Measurements from ENCODE around the gene GSDME. TPM values are rescaled to one million over a fixed set of nuclear protein-coding genes. Genes with fewer than 3 reads are reported as not detected.

GSDME gene
- polyA plus RNA-seq, 4 donors: 4.0 to 118 (median 89.6) TPM

DNA sequence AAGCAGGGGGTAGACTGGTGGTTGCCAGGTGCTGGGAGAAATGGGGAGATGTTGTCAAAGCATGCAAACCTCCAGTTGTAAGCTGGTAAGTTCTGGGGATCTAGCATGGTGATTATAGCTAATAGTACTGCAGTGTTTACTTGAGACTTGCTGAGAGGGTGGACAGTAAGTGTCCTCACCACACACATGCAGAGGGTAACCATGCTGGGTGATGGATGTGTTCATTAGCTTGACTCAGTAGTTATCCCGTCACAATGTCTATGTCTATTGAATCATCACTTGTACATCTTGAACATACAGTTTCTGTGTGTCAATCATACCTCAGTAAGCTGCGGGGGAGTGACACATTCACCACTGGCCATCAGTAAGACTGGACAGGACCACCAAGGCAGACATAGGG lies 42.1 kb downstream of the GSDME start:
- H3K4me1 ChIP-seq (ENCODE audit: control insufficient read depth in 3 of 3, insufficient read depth in 2 of 3, low read depth in 1 of 3, low read length in 2 of 3): no peaks in the 10 kb centered on the region
- 81 to 93% (median 90%) methylated on average over 2 of the region's 2 CpGs for WGBS, 3 donors
- no peak for DNase-seq
- H3K27ac ChIP-seq (ENCODE audit: low read depth in 1 of 3, low read length in 2 of 3): no peak overlapping the region
- no peak overlapping the region for H3K4me3 ChIP-seq (ENCODE audit: low read depth in 1 of 3, low read length in 3 of 3)
- H3K27me3 ChIP-seq (ENCODE audit: control insufficient read depth in 3 of 3, insufficient read depth in 3 of 3, low read length in 3 of 3): no peaks in the 10 kb centered on the region
- no peak for FAIRE-seq
- H3K36me3 ChIP-seq (ENCODE audit: control insufficient read depth in 3 of 3, insufficient read depth in 2 of 3, low read depth in 1 of 3, low read length in 3 of 3): peaks cover 0 to 55% (median 0%) of the 10 kb centered on the region in 3 donors
- no peaks in the 10 kb centered on the region for H3K9me3 ChIP-seq (ENCODE audit: control insufficient read depth in 2 of 2, insufficient read depth in 1 of 2, low read depth in 1 of 2, low read length in 1 of 2)

DNA sequence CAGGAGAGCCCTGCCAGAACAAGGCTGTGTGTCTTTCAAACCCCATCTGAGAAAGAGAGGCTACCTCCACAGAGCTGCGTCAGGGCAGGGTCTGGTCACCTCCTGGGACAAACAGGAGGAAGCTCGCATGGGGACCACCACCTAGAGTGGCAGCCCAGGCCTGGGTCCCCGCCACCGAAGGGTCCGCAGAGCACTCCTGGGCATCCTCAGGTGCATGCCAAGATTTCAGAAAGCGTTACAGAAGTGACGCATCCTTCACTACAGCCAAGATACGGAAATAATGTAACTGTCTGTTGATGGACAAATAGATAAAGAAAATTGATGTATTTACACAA lies 42.6 kb downstream of the GSDME start:
- Histone ChIP-seq H3K9me3 (ENCODE audit: control insufficient read depth in 2 of 2, insufficient read depth in 1 of 2, low read depth in 1 of 2, low read length in 1 of 2) (no peaks in the 10 kb centered on the region), H3K27me3 (ENCODE audit: control insufficient read depth in 3 of 3, insufficient read depth in 3 of 3, low read length in 3 of 3) (no peaks in the 10 kb centered on the region), H3K4me1 (ENCODE audit: control insufficient read depth in 3 of 3, insufficient read depth in 2 of 3, low read depth in 1 of 3, low read length in 2 of 3) (no peaks in the 10 kb centered on the region), H3K27ac (ENCODE audit: low read depth in 1 of 3, low read length in 2 of 3) (no peak overlapping the region), H3K4me3 (ENCODE audit: low read depth in 1 of 3, low read length in 3 of 3) (no peak overlapping the region), H3K36me3 (ENCODE audit: control insufficient read depth in 3 of 3, insufficient read depth in 2 of 3, low read depth in 1 of 3, low read length in 3 of 3) (peaks cover 0 to 60% (median 2%) of the 10 kb centered on the region in 3 donors)
- no peak for DNase-seq
- 89 to 93% (median 91%) methylated on average over 8 of the region's 8 CpGs for WGBS, 3 donors
- no peak for FAIRE-seq

GRCh38 chr7:24713850-24714675 lies 43.2 kb downstream of the GSDME start:
- H3K27me3 ChIP-seq (ENCODE audit: control insufficient read depth in 3 of 3, insufficient read depth in 3 of 3, low read length in 3 of 3): no peaks in the 10 kb centered on the region
- no peaks in the 10 kb centered on the region for H3K9me3 ChIP-seq (ENCODE audit: control insufficient read depth in 2 of 2, insufficient read depth in 1 of 2, low read depth in 1 of 2, low read length in 1 of 2)
- no peaks in the 10 kb centered on the region for H3K4me1 ChIP-seq (ENCODE audit: control insufficient read depth in 3 of 3, insufficient read depth in 2 of 3, low read depth in 1 of 3, low read length in 2 of 3)
- no peak overlapping the region for H3K4me3 ChIP-seq (ENCODE audit: low read depth in 1 of 3, low read length in 3 of 3)
- peaks cover 0 to 64% (median 3%) of the 10 kb centered on the region in 3 donors for H3K36me3 ChIP-seq (ENCODE audit: control insufficient read depth in 3 of 3, insufficient read depth in 2 of 3, low read depth in 1 of 3, low read length in 3 of 3)
- 81 to 89% (median 81%) methylated on average over 14 of the region's 14 CpGs for WGBS, 3 donors
- no peak for FAIRE-seq
- no peak overlapping the region for H3K27ac ChIP-seq (ENCODE audit: low read depth in 1 of 3, low read length in 2 of 3)
- DNase-seq: no peak

- FAIRE-seq: no peak
- no peak for DNase-seq
- no peaks in the 10 kb centered on the region for H3K27me3 ChIP-seq (ENCODE audit: control insufficient read depth in 3 of 3, insufficient read depth in 3 of 3, low read length in 3 of 3)
- H3K4me3 ChIP-seq (ENCODE audit: low read depth in 1 of 3, low read length in 3 of 3): no peak overlapping the region
- WGBS, 3 donors: 77 to 91% (median 85%) methylated on average over 12 of the region's 12 CpGs
- H3K36me3 ChIP-seq (ENCODE audit: control insufficient read depth in 3 of 3, insufficient read depth in 2 of 3, low read depth in 1 of 3, low read length in 3 of 3): peaks cover 0 to 57% (median 3%) of the 10 kb centered on the region in 3 donors
- no peaks in the 10 kb centered on the region for H3K9me3 ChIP-seq (ENCODE audit: control insufficient read depth in 2 of 2, insufficient read depth in 1 of 2, low read depth in 1 of 2, low read length in 1 of 2)
- H3K27ac ChIP-seq (ENCODE audit: low read depth in 1 of 3, low read length in 2 of 3): no peak overlapping the region
- no peaks in the 10 kb centered on the region for H3K4me1 ChIP-seq (ENCODE audit: control insufficient read depth in 3 of 3, insufficient read depth in 2 of 3, low read depth in 1 of 3, low read length in 2 of 3)
These were observed 44.0 kb downstream of the GSDME start for GRCh38 chr7:24713039-24713793.

- H3K4me1 ChIP-seq (ENCODE audit: control insufficient read depth in 3 of 3, insufficient read depth in 2 of 3, low read depth in 1 of 3, low read length in 2 of 3): no peaks in the 10 kb centered on the region
- 90 to 93% (median 91%) methylated on average over 15 of the region's 15 CpGs for WGBS, 3 donors
- peaks cover 0 to 64% (median 3%) of the 10 kb centered on the region in 3 donors for H3K36me3 ChIP-seq (ENCODE audit: control insufficient read depth in 3 of 3, insufficient read depth in 2 of 3, low read depth in 1 of 3, low read length in 3 of 3)
- no peaks in the 10 kb centered on the region for H3K27me3 ChIP-seq (ENCODE audit: control insufficient read depth in 3 of 3, insufficient read depth in 3 of 3, low read length in 3 of 3)
- H3K9me3 ChIP-seq (ENCODE audit: control insufficient read depth in 2 of 2, insufficient read depth in 1 of 2, low read depth in 1 of 2, low read length in 1 of 2): no peaks in the 10 kb centered on the region
- FAIRE-seq: no peak
- DNase-seq: no peak
- no peak overlapping the region for H3K27ac ChIP-seq (ENCODE audit: low read depth in 1 of 3, low read length in 2 of 3)
- H3K4me3 ChIP-seq (ENCODE audit: low read depth in 1 of 3, low read length in 3 of 3): no peak overlapping the region
These were observed 47.5 kb downstream of the GSDME start for GRCh38 chr7:24709585-24710360.

GRCh38 chr7:24709051-24709450 lies 48.2 kb downstream of the GSDME start:
- peaks cover 0 to 64% (median 3%) of the 10 kb centered on the region in 3 donors for H3K36me3 ChIP-seq (ENCODE audit: control insufficient read depth in 3 of 3, insufficient read depth in 2 of 3, low read depth in 1 of 3, low read length in 3 of 3)
- FAIRE-seq: no peak
- H3K4me1 ChIP-seq (ENCODE audit: control insufficient read depth in 3 of 3, insufficient read depth in 2 of 3, low read depth in 1 of 3, low read length in 2 of 3): no peaks in the 10 kb centered on the region
- 91 to 95% (median 92%) methylated on average over 5 of the region's 5 CpGs for WGBS, 3 donors
- H3K27ac ChIP-seq (ENCODE audit: low read depth in 1 of 3, low read length in 2 of 3): no peak overlapping the region
- H3K4me3 ChIP-seq (ENCODE audit: low read depth in 1 of 3, low read length in 3 of 3): no peak overlapping the region
- no peak for DNase-seq
- H3K27me3 ChIP-seq (ENCODE audit: control insufficient read depth in 3 of 3, insufficient read depth in 3 of 3, low read length in 3 of 3): no peaks in the 10 kb centered on the region
- H3K9me3 ChIP-seq (ENCODE audit: control insufficient read depth in 2 of 2, insufficient read depth in 1 of 2, low read depth in 1 of 2, low read length in 1 of 2): no peaks in the 10 kb centered on the region

DNA sequence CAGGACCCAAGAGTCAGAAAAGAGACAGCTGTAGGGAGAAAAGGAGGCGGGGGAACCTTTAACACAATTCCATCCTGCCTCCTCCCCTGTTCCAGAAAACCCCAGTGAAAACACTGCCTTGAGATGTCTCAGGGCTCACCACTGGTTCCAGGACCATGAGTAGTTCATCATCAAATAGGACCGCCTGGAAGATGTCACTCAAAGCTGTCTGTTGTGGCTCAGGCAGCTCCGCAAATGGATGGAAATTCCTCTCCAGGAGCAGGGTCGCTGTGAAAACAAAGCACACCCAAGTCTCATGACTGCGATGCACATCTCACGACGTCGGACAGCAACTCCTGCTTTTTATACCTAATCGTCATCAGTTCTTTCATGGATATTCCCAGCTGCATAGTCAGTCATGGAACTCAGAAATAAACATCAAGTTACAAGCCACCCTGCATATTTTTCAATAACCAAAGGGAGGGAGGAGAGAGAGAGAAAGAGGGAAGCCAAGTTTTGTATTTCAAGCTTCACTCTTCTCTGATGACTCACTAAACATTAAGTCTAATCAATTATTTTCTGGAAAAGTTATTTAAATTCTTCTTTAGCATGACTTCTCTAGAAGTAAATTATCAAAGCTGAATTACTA lies 49.2 kb downstream of the GSDME start:
- Histone ChIP-seq H3K9me3 (ENCODE audit: control insufficient read depth in 2 of 2, insufficient read depth in 1 of 2, low read depth in 1 of 2, low read length in 1 of 2) (no peaks in the 10 kb centered on the region), H3K36me3 (ENCODE audit: control insufficient read depth in 3 of 3, insufficient read depth in 2 of 3, low read depth in 1 of 3, low read length in 3 of 3) (peaks cover 0 to 62% (median 3%) of the 10 kb centered on the region in 3 donors), H3K4me3 (ENCODE audit: low read depth in 1 of 3, low read length in 3 of 3) (no peak overlapping the region), H3K27me3 (ENCODE audit: control insufficient read depth in 3 of 3, insufficient read depth in 3 of 3, low read length in 3 of 3) (no peaks in the 10 kb centered on the region), H3K4me1 (ENCODE audit: control insufficient read depth in 3 of 3, insufficient read depth in 2 of 3, low read depth in 1 of 3, low read length in 2 of 3) (no peaks in the 10 kb centered on the region), H3K27ac (ENCODE audit: low read depth in 1 of 3, low read length in 2 of 3) (no peak overlapping the region)
- DNase-seq (no peak), FAIRE-seq (no peak)
- 75 to 88% (median 85%) methylated on average over 9 of the region's 9 CpGs for WGBS, 3 donors

All from small intestine (tissue), 7 donors.